Upper lobe of left lung (tissue), 4 donors: ENCODE data around the gene KRT27.

ENCODE experiments used
- CTCF ChIP-seq, 6 experiments: fragments of 450-650 bp in 4 of 6; fragments of 200-600 bp in 2 of 6; sonication (generic) in 2 of 6; IDR thresholded peaks; one replicate each; pipeline ENCODE4 v1.5.1; 2016 to 2019; ENCODE audit warnings: antibody characterized with exemption in 6 of 6
- EP300 ChIP-seq, 4 donors: sonication (generic); formaldehyde crosslinking; IDR thresholded peaks; one replicate each; pipeline ENCODE4 v1.5.1; 2017; ENCODE audit warnings: antibody characterized with exemption in 4 of 4, control low read depth in 2 of 4
- POLR2A ChIP-seq, 4 donors: fragments of 450-650 bp; IDR thresholded peaks; one replicate each; pipeline ENCODE4 v1.5.1; 2016 to 2017; ENCODE audit warnings: antibody characterized with exemption in 4 of 4, mild to moderate bottlenecking in 2 of 4
- POLR2AphosphoS5 ChIP-seq, 2 donors: sonication (generic); formaldehyde crosslinking; IDR thresholded peaks; one replicate each; pipeline ENCODE4 v1.5.1; 2017; ENCODE audit warnings: antibody characterized with exemption in 2 of 2

GRCh38 chr17:40800381-40800780 is 18.0 kb upstream of the KRT27 start:
- no peak for TF ChIP-seq CTCF (IDR thresholded peaks at IDR 0.05)
- no peak for TF ChIP-seq POLR2A (IDR thresholded peaks at IDR 0.05)
- TF ChIP-seq POLR2AphosphoS5 (IDR thresholded peaks at IDR 0.05), result no peak
- TF ChIP-seq EP300 (IDR thresholded peaks at IDR 0.05), result no peak
